ENCODE results near the gene ZMYND15. TPM values are rescaled to one million over a fixed set of nuclear protein-coding genes. Genes with fewer than 3 reads are reported as not detected.
"Not testable (repeated sequence)": the region's sequence is repeated elsewhere in the genome, so short reads cannot be mapped to it uniquely, and the experiment has no call there.

Gene ZMYND15
- total RNA-seq, 2 donors from 2014 or later = 0.31 TPM; not detected in 1

- Histone ChIP-seq H3K4me1 (peaks cover 0 to 11% of the 10 kb centered on the region in 2 donors), H3K4me3 (peak within 1 kb of the TSS; percentile 73 to 79), H3K27me3 (no peaks in the 10 kb centered on the region), H3K9me3 (no peaks in the 10 kb centered on the region), H3K36me3 (no peaks in the 10 kb centered on the region), H3K27ac (peak within 1 kb of the TSS; percentile 83 to 87)
- peak; percentile 98 for DNase-seq (ENCODE audit: low spot score)
- peak; percentile 48 to 80 for TF ChIP-seq CTCF (IDR thresholded peaks at IDR 0.05)
These were observed 29.6 kb upstream of the ZMYND15 start, which contains the start of gene ARRB2 for GRCh38 chr17:4709794-4710692. TSS of gene ARRB2 (plus strand) at chr17:4710632. CDS start at chr17:4710722, 90 bp downstream.

GRCh38 chr17:4710693-4711634, 28.7 kb upstream of the ZMYND15 start:
- Histone ChIP-seq H3K4me3 (peak overlapping the region; percentile 73 to 79), H3K4me1 (peaks cover 0 to 11% of the 10 kb centered on the region in 2 donors), H3K27me3 (no peaks in the 10 kb centered on the region), H3K36me3 (no peaks in the 10 kb centered on the region), H3K9me3 (no peaks in the 10 kb centered on the region), H3K27ac (peak overlapping the region; percentile 83 to 87)
- no peak for DNase-seq (ENCODE audit: low spot score)
- no peak for TF ChIP-seq CTCF (IDR thresholded peaks at IDR 0.05)

- Histone ChIP-seq H3K27ac (peak overlapping the region; percentile 83 to 87), H3K4me1 (peaks cover 0 to 11% of the 10 kb centered on the region in 2 donors), H3K36me3 (no peaks in the 10 kb centered on the region), H3K4me3 (peak overlapping the region; percentile 9 to 79), H3K9me3 (no peaks in the 10 kb centered on the region), H3K27me3 (no peaks in the 10 kb centered on the region)
- no peak for TF ChIP-seq CTCF (IDR thresholded peaks at IDR 0.05)
- no peak for DNase-seq (ENCODE audit: low spot score)
These were observed 27.9 kb upstream of the ZMYND15 start for GRCh38 chr17:4711661-4712181.

- no peak for TF ChIP-seq CTCF (IDR thresholded peaks at IDR 0.05)
- Histone ChIP-seq H3K4me3 (no peak overlapping the region), H3K27ac (peak overlapping the region in 1 of 2 donors; percentile 83), H3K4me1 (peaks cover 0 to 11% of the 10 kb centered on the region in 2 donors), H3K27me3 (no peaks in the 10 kb centered on the region), H3K36me3 (peaks cover 4% of the 10 kb centered on the region), H3K9me3 (no peaks in the 10 kb centered on the region)
- no peak for DNase-seq (ENCODE audit: low spot score)
These were observed 27.1 kb upstream of the ZMYND15 start for GRCh38 chr17:4712526-4712925.

GRCh38 chr17:4714340-4715062, 25.1 kb upstream of the ZMYND15 start:
- peaks cover 0 to 11% of the 10 kb centered on the region in 2 donors for H3K4me1 ChIP-seq
- H3K9me3 ChIP-seq; H3K36me3 ChIP-seq; H3K27ac ChIP-seq; H3K4me3 ChIP-seq; DNase-seq (ENCODE audit: low spot score); H3K27me3 ChIP-seq: not testable (repeated sequence)

Data from right atrium auricular region (tissue), 2 donors.